ENCODE results near the gene FRRS1. TPM values are rescaled to one million over a fixed set of nuclear protein-coding genes. Genes with fewer than 3 reads are reported as not detected.

The FRRS1 gene
- polyA plus RNA-seq, 1 donor from 2014 or later = not detected

GRCh38 chr1:99740141-99740540 lies 26.3 kb downstream of the FRRS1 start:
- Histone ChIP-seq H3K4me3 (ENCODE audit: low read length) (no peak overlapping the region), H3F3A (ENCODE audit: insufficient read depth, low read length, poor library complexity, severe bottlenecking) (no peaks in the 10 kb centered on the region), H3K27me3 (ENCODE audit: insufficient read depth, low read depth, low read length) (no peaks in the 10 kb centered on the region), H2AFZ (ENCODE audit: low read depth, low read length) (no peak overlapping the region), H3K9me3 (ENCODE audit: low read length) (no peaks in the 10 kb centered on the region), H3K4me2 (ENCODE audit: low read length) (no peak overlapping the region), H3K27ac (ENCODE audit: low read length) (no peak overlapping the region), H4K20me1 (ENCODE audit: insufficient read depth) (no peaks in the 10 kb centered on the region), H3K79me2 (replicated peaks; ENCODE audit: insufficient read depth, low read length) (no peaks in the 10 kb centered on the region), H3K36me3 (ENCODE audit: insufficient read depth, low read length) (no peaks in the 10 kb centered on the region), H3K9me2 (ENCODE audit: insufficient read depth, low read length) (no peaks in the 10 kb centered on the region), H3K9ac (ENCODE audit: low read length) (no peak overlapping the region)
- TF ChIP-seq POLR2AphosphoS5 (IDR thresholded peaks at IDR 0.05) (no peak), EZH2 (IDR thresholded peaks at IDR 0.05; ENCODE audit: borderline replicate concordance, insufficient read depth, low read length, poor library complexity, severe bottlenecking) (no peak), SMC3 (conservative IDR thresholded peaks at IDR 0.05; ENCODE audit: poor library complexity) (no peak), EP300 (conservative IDR thresholded peaks at IDR 0.05; ENCODE audit: poor library complexity, severe bottlenecking) (no peak), CTCF (IDR thresholded peaks at IDR 0.05; ENCODE audit: poor library complexity, severe bottlenecking) (no peak), RAD21 (conservative IDR thresholded peaks at IDR 0.05) (no peak), TAF1 (IDR thresholded peaks at IDR 0.05; ENCODE audit: low read depth) (no peak), MXI1 (conservative IDR thresholded peaks at IDR 0.05; ENCODE audit: poor library complexity, severe bottlenecking) (no peak), REST (IDR thresholded peaks at IDR 0.05; ENCODE audit: borderline replicate concordance) (no peak)

- no peak for TF ChIP-seq POLR2AphosphoS5 (IDR thresholded peaks at IDR 0.05)
- no peak for TF ChIP-seq SMC3 (conservative IDR thresholded peaks at IDR 0.05; ENCODE audit: poor library complexity)
- no peak for TF ChIP-seq CTCF (IDR thresholded peaks at IDR 0.05; ENCODE audit: poor library complexity, severe bottlenecking)
- TF ChIP-seq RAD21 (conservative IDR thresholded peaks at IDR 0.05) = no peak
- TF ChIP-seq REST (IDR thresholded peaks at IDR 0.05; ENCODE audit: borderline replicate concordance) = no peak
- no peak for TF ChIP-seq EZH2 (IDR thresholded peaks at IDR 0.05; ENCODE audit: borderline replicate concordance, insufficient read depth, low read length, poor library complexity, severe bottlenecking)
- TF ChIP-seq EP300 (conservative IDR thresholded peaks at IDR 0.05; ENCODE audit: poor library complexity, severe bottlenecking) = no peak
- no peak for TF ChIP-seq TAF1 (IDR thresholded peaks at IDR 0.05; ENCODE audit: low read depth)
- no peak for TF ChIP-seq MXI1 (conservative IDR thresholded peaks at IDR 0.05; ENCODE audit: poor library complexity, severe bottlenecking)
- Histone ChIP-seq H3K4me2 (ENCODE audit: low read length) (no peak overlapping the region), H3K36me3 (ENCODE audit: insufficient read depth, low read length) (no peaks in the 10 kb centered on the region), H2AFZ (ENCODE audit: low read depth, low read length) (no peak overlapping the region), H3K9me2 (ENCODE audit: insufficient read depth, low read length) (no peaks in the 10 kb centered on the region), H4K20me1 (ENCODE audit: insufficient read depth) (no peaks in the 10 kb centered on the region), H3K79me2 (replicated peaks; ENCODE audit: insufficient read depth, low read length) (no peaks in the 10 kb centered on the region), H3K9me3 (ENCODE audit: low read length) (no peaks in the 10 kb centered on the region), H3F3A (ENCODE audit: insufficient read depth, low read length, poor library complexity, severe bottlenecking) (no peaks in the 10 kb centered on the region), H3K9ac (ENCODE audit: low read length) (no peak overlapping the region), H3K27ac (ENCODE audit: low read length) (no peak overlapping the region), H3K27me3 (ENCODE audit: insufficient read depth, low read depth, low read length) (no peaks in the 10 kb centered on the region), H3K4me3 (ENCODE audit: low read length) (no peak overlapping the region)
Measured at GRCh38 chr1:99738858-99739465, 27.5 kb downstream of the FRRS1 start.

Measured in neural cell (in vitro differentiated cells).